NCI-H2196 (cell line): ENCODE data around the gene CTAG1A.
"Not testable (repeated sequence)": the region's sequence is repeated elsewhere in the genome, so short reads cannot be mapped to it uniquely, and the experiment has no call there.

Experiments
- DNase-seq: peaks from one replicate; lab custom pipeline; 2025; ENCODE audit not compliant: unreplicated experiment; lab: John Stamatoyannopoulos, UW

CTAG1A gene

GRCh38 chrX:154584585-154585183 lies at the start of gene CTAG1A:
Gene CTAG1A (plus strand): TSS chrX:154585133. CDS start chrX:154585207, 74 bp downstream.
- not testable (repeated sequence) for DNase-seq

DNA sequence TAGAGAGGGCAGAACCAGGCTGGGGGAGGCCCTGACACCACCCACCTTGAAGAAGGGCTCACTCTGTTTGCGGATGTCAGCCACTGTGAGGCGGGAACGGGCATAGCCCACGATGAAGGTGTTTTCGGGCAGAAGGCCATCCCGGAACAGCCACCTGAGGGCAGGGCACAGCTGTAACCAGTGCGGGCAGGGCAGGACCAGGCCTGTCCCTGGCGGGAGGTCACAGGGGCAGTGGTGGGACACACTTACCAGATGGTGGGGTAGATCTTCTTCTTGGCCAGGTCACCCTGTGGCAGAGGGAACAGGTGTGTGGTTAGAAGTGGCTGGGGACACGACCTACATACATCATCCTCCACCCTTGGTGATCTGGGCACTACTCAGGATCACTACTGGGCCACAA lies 49.0 kb upstream of the CTAG1A start:
- no peak for DNase-seq

DNA sequence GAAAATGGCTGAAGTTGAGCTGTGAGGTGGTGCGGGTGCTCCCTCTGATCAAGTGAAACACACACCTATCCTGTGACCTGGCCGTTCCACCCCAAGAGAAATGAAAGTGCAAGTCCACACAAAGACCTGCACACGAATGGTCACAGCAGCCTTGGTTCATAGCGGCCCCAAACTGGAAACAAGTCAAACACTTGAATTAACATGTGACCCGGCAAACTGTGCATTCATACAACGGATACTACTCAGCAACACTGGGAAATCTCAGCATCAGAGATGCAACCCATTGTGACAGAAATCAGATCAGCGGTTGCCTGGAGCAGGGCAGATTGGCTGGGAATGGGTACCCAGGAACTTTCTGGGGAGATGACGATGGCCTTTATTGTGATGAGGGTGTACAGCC lies 45.9 kb upstream of the CTAG1A start:
- no peak for DNase-seq

GRCh38 chrX:154540365-154540764 lies 44.6 kb upstream of the CTAG1A start:
- not testable (repeated sequence) for DNase-seq

- DNase-seq, result no peak
Observed at GRCh38 chrX:154540897-154541535, 43.9 kb upstream of the CTAG1A start.

- DNase-seq, result no peak
Observed at GRCh38 chrX:154541589-154541895, 43.4 kb upstream of the CTAG1A start.

GRCh38 chrX:154541896-154542722 lies 42.8 kb upstream of the CTAG1A start:
- peak; percentile 21 for DNase-seq

DNA sequence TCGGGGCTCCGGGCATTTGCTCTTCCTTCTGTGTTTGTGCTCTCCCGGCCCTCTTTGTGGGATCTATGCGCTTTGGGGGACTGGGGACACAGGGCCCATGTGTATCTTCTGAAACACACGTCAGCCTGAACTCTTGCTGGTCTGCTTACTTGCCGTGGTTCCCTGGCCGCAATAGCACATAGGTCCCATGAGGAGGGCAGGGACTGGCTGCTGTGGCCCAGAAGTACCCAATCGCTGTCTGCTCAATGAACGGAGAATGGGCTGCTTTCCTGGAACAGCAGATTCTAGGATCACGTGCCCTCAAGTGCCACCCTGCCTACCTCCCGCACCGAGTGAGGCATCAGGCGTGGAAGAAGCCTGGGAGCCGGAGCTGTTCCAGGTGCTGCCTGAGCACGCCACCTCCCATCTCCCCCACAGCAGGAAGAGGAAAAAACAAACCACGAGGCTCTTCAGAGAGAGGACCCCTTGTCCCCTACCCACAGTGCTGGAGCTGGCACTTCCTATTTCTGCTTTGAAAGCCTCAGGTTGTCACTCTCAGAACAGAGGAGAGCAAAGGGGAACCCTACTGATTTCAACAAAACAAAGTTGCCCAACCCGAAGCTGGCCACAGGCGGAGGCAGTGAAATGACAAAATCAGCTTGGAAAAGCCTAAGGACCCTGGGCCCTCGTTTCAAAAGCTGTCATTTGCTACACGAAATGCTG lies 42.1 kb upstream of the CTAG1A start:
- DNase-seq, result no peak

DNA sequence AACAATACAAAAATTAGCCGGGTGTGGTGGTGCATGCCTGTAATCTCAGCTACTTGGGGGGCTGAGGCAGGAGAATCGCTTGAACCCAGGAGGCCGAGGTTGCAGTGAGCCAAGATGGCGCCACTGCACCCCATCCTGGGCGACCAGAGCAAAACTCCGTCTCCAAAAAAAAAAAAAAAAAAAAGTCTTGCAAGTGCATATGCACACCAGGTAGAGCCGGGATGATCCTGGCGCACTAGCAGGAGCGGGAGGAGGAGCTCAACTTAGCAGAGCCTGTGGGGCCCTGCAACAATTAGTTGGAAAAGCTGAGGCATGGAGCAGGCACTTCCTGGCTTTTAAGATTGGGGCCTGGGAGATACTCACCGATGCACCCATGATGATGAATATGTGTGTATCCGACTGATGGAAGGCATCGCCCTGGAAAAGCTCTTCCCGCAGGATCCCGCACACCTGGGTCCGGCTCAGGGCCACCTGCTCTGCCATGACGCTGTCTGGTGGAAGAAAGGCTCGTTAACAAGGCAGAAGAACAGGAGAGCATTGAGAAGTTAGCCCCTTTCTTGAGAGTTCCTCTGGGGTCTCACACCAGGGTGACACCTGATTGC lies 39.2 kb upstream of the CTAG1A start:
- DNase-seq, result no peak

- DNase-seq, result peak; percentile 55
Observed at GRCh38 chrX:154546354-154547244, 38.3 kb upstream of the CTAG1A start, which contains the start of gene G6PD. Gene G6PD (minus strand): TSS chrX:154546846. CDS start chrX:154546155, 691 bp downstream.

DNA sequence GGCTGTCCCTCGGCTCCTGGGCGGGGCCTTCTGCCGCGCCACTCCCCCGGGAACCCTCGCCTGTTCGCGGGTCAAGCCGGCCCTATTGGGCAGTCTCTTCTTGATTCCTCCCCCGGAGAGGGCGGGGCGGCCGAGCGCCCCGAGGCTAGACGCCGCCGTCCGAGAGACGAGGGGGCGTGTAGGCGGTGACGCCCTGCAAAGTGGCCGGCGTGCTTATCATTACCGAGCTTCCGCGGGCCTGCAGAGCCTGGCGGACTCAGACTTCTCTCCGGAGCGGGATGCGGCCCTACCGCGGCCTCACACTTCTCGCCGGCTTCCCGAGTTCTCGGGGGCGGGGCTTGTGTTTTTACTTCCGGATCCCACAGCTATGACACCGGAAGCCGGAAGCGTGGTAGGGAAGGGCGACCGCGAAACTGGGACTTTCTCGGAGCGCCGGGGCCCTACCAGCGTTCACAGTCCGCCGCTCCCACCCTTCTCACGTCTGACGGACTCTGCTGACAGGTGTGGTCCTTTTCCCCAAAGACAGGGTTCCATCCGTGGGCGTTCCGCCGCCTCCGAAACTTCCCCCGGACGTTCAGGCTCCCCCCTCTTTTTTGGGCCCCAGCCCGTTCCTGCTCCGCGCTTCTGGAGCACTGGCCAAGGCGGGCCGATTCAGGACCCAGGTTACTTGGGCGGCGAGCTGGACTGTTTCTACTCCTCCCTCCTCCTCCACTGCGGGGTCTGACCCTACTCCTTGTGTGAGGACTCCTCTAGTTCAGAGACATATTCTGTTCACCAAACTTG lies 37.5 kb upstream of the CTAG1A start, which contains the start of gene IKBKG:
IKBKG (plus strand) TSS at position 376 of the 783 bp plus-strand sequence. CDS start 4,383 bp downstream, outside the sequence.
- peak; percentile 78 for DNase-seq

DNA sequence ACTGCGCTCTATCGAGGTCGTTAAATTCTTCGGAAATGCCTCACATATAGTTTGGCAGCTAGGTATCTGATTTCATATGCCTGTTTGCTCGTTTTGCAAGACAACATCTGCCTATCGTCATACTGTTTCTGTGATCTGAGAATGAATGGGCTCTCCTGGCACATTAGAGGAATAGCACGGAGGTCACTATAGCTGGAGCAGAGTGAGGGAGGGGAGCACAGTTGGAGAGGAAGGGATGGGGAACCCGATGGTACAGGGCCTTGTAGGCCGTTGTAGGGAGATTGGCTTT lies 37.0 kb upstream of the CTAG1A start:
- no peak for DNase-seq

- no peak for DNase-seq
Observed at GRCh38 chrX:154549766-154550165, 35.2 kb upstream of the CTAG1A start.

DNA sequence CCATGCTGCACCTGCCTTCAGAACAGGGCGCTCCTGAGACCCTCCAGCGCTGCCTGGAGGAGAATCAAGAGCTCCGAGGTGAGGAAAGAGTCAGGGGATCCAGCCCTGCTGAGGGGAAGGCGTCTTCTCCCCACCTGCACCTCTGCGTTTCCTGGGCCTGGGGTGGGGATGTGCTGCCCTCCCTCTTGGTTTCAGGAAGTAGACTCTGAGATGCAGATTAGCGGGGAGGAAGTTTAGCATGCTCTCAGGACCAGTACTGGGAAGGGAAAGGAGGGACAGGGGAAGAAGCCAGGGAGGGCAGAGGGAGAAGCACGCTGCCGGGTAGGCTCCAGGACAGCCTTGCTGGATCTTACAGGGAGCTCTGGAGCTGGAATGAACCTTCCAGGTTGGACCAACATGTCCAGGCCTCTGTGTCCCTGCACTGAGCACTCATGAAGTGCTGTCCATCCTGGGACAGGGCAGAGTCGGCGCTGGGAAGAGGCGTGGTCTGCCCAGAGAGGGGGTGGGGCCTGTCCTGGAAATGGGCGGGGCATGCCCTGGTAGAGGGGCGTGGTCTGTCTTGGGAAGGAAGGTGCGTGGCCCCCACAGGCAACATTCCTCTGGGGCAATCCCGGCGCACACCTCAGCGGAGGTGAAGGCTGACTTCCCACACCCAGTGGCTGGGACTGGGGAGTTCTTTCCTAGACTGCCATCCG lies 32.7 kb upstream of the CTAG1A start:
- DNase-seq, result not testable (repeated sequence)

DNA sequence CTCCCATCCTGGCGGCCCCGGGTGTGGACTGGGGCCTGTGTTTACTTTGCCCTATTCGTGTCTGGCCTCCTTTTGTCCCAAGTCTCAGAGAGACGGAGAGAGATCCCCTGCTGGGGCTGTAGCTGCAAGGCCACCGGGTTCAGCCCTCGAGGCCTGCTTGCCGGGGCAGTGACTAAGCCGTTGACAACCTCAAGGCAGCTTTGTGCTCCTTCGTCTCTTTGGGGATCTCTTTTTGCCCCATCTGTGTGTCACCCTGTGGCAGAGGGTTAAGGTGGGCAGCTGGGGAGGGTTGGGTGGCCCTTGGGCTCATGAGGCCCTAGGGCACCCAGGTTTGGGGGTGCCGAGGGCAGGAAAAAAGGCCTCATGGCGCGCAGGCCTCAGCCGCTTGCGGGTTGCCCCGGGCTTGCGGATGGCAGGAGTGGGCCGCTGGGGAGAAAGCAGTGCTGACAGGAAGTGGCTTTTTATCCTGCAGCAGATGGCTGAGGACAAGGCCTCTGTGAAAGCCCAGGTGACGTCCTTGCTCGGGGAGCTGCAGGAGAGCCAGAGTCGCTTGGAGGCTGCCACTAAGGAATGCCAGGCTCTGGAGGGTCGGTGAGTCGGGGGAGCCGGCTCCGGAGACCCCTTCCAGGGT lies 26.8 kb upstream of the CTAG1A start:
- not testable (repeated sequence) for DNase-seq

GRCh38 chrX:154558896-154559295 lies 26.0 kb upstream of the CTAG1A start:
- not testable (repeated sequence) for DNase-seq

DNA sequence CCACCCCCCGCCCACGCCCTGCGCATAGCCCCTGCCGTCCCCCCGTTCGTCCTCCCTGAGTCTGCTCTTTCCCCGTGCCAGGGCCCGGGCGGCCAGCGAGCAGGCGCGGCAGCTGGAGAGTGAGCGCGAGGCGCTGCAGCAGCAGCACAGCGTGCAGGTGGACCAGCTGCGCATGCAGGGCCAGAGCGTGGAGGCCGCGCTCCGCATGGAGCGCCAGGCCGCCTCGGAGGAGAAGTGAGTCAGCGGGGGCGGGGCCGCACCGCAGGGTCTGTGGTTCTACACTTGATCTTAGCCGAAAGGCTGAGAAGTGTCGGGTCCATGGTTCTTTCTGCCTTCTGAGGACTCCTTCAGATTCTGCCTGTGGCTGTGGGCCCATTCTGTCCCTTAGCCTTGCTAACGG lies 24.6 kb upstream of the CTAG1A start:
- DNase-seq, result not testable (repeated sequence)

GRCh38 chrX:154562295-154562694 lies 22.6 kb upstream of the CTAG1A start:
- not testable (repeated sequence) for DNase-seq
